Endothelial cell of umbilical vein (primary cell): ENCODE measurements around the gene SNAPC2. TPM values are rescaled to one million over a fixed set of nuclear protein-coding genes. Genes with fewer than 3 reads are reported as not detected.
A peak's percentile ranks its signal among the peaks of the same experiment; 100 is the strongest.

Experiments
- BruUV-seq: library from RNA; stranded (reverse); fragments of 400-500 nt; replicated peaks from 2 replicates; lab custom pipeline; 2021; lab: Mats Ljungman, UMichigan
- CTCF ChIA-PET: fragments of 300-600, 350-600 bp; sonication (Branson Sonifier 250); formaldehyde crosslinking; loops from one replicate; lab custom pipeline; 2021; ENCODE audit warnings: antibody characterized with exemption, inconsistent platforms; lab: Charles Lee
- POLR2A ChIA-PET: fragments of 300-600, 350-600 bp; sonication (Branson Sonifier 250); formaldehyde crosslinking; loops from one replicate; lab custom pipeline; 2021; ENCODE audit warnings: antibody characterized with exemption, inconsistent platforms; lab: Charles Lee
- DNase-seq: peaks from one replicate; pipeline ENCODE4 v3.0.0-alpha.2; 2011; ENCODE audit warnings: low read depth, low spot score
- FAIRE-seq: peaks from 2 replicates; lab custom pipeline; 2011; peaks lifted over from hg19 to GRCh38; lab: Jason Lieb, UNC
- H2AFZ ChIP-seq: 2 replicates; pipeline ENCODE4 v1.6.0; 2012; ENCODE audit warnings: low read depth, low read length, control low read depth, inconsistent platforms
- H3K27ac ChIP-seq: 2 replicates; pipeline ENCODE4 v1.5.1; 2011; ENCODE audit warnings: low read depth, mild to moderate bottlenecking, control low read depth, low read length, moderate library complexity; ENCODE audit not compliant: insufficient read depth
- H3K27me3 ChIP-seq, 2 experiments: 2 replicates each; pipeline versions ENCODE4 v1.6.0 to v1.6.1; 2011; ENCODE audit warnings: low read length in 2 of 2, mixed read lengths in 1 of 2; ENCODE audit not compliant: control insufficient read depth in 2 of 2, insufficient read depth in 2 of 2
- H3K36me3 ChIP-seq, 2 experiments: 2 replicates in 1 of 2; 3 replicates in 1 of 2; pipeline ENCODE4 v1.5.1; 2011; ENCODE audit warnings: low read length in 2 of 2, mild to moderate bottlenecking in 1 of 2, moderate library complexity in 1 of 2; ENCODE audit not compliant: control insufficient read depth in 2 of 2, insufficient read depth in 2 of 2; ENCODE audit errors: extremely low read depth in 1 of 2
- H3K4me1 ChIP-seq: 3 replicates; pipeline ENCODE4 v1.5.1; 2011; ENCODE audit warnings: mild to moderate bottlenecking, low read length; ENCODE audit not compliant: control insufficient read depth, insufficient read depth; ENCODE audit errors: extremely low read depth
- H3K4me2 ChIP-seq: 2 replicates; pipeline ENCODE4 v1.6.1; 2011; ENCODE audit warnings: low read length, control low read depth, mixed read lengths; ENCODE audit not compliant: insufficient read depth
- H3K4me3 ChIP-seq, 3 experiments: fragments of 200-600 bp in 1 of 3; sonication (generic), shearing (Covaris generic) in 1 of 3; replicated peaks in 1 of 3; 2 replicates each; pipeline ENCODE4 v1.5.1; 2011 to 2016; ENCODE audit warnings: control low read depth in 3 of 3, low read length in 3 of 3, mild to moderate bottlenecking in 2 of 3, inconsistent platforms in 1 of 3, low read depth in 1 of 3, moderate library complexity in 1 of 3; ENCODE audit not compliant: insufficient read depth in 1 of 3
- H3K79me2 ChIP-seq: 2 replicates; pipeline ENCODE4 v1.6.0; 2012; ENCODE audit warnings: low read length, inconsistent platforms; ENCODE audit not compliant: control insufficient read depth, insufficient read depth
- H3K9ac ChIP-seq: replicated peaks from 2 replicates; pipeline ENCODE3; 2011; ENCODE audit warnings: low read length, control low read depth; ENCODE audit not compliant: insufficient read depth; ENCODE audit errors: extremely low read depth
- H3K9me1 ChIP-seq: replicated peaks from 3 replicates; pipeline ENCODE4 v1.6.0; 2011; ENCODE audit warnings: mild to moderate bottlenecking, low read length; ENCODE audit not compliant: control insufficient read depth, insufficient read depth; ENCODE audit errors: extremely low read depth
- H3K9me3 ChIP-seq: replicated peaks from 2 replicates; pipeline ENCODE4 v1.5.1; 2012; ENCODE audit warnings: low read length, inconsistent platforms; ENCODE audit not compliant: control insufficient read depth, insufficient read depth
- H4K20me1 ChIP-seq: replicated peaks from 2 replicates; pipeline ENCODE3; 2011; ENCODE audit warnings: mild to moderate bottlenecking, low read length; ENCODE audit not compliant: control insufficient read depth, insufficient read depth; ENCODE audit errors: extremely low read depth
- CTCF ChIP-seq, 2 donors: IDR thresholded peaks; 1 replicate in 1 of 2; 2 replicates in 1 of 2; pipeline ENCODE4 v1.5.1; 2011; ENCODE audit warnings: low read length in 2 of 2, mild to moderate bottlenecking in 2 of 2, moderate library complexity in 2 of 2, control low read depth in 1 of 2, inconsistent platforms in 1 of 2, low read depth in 1 of 2; ENCODE audit not compliant: insufficient read depth in 1 of 2; ENCODE audit errors: extremely low read depth in 1 of 2
- EZH2 ChIP-seq: IDR thresholded peaks from 2 replicates; pipeline ENCODE4 v1.6.1; 2012; ENCODE audit warnings: borderline replicate concordance, low read depth, mild to moderate bottlenecking, moderate library complexity, low read length, inconsistent platforms; ENCODE audit not compliant: severe bottlenecking
- GATA2 ChIP-seq: IDR thresholded peaks from 2 replicates; pipeline ENCODE4 v1.7.0; 2011; ENCODE audit warnings: low read depth, mild to moderate bottlenecking, moderate library complexity, mixed read lengths, low read length; ENCODE audit not compliant: insufficient read length, insufficient read depth
- JUN ChIP-seq: IDR thresholded peaks from 2 replicates; pipeline ENCODE4 v1.6.1; 2011; ENCODE audit warnings: borderline replicate concordance, low read depth; ENCODE audit not compliant: insufficient read length, insufficient read depth
- POLR2A ChIP-seq: IDR thresholded peaks from 2 replicates; pipeline ENCODE4 v1.6.1; 2012; ENCODE audit warnings: low read depth, mild to moderate bottlenecking, control low read depth, low read length
- dilution Hi-C: fragments of 300-500 bp; cut with MboI; formaldehyde crosslinking; loops from one replicate; pipeline ENCODE4 v1.15.0; 2019; ENCODE audit warnings: low sequenced_read_pairs; ENCODE audit not compliant: extremely low pct_ligation_motif_present
- intact Hi-C: fragments of 100-400 bp; cut with micrococcal nuclease; formaldehyde crosslinking; loops from one replicate; pipeline ENCODE4 v1.10.0; 2022
- polyA plus RNA-seq, 4 experiments: library from polyadenylated mRNA; depleted of rRNA in 3 of 4; stranded (reverse) in 3 of 4; unstranded in 1 of 4; fragments of >200 nt; gene quantifications; 2 replicates each; pipeline versions ENCODE4 v1.2.1 to v1.2.3, GENCODE V29; 2011 to 2012; ENCODE audit warnings: missing spikeins in 1 of 4
- total RNA-seq: library from RNA; stranded (reverse); gene quantifications from 2 replicates; pipeline ENCODE4 v1.2.3, GENCODE V29; 2021

Gene SNAPC2
- total and polyA plus RNA-seq, 2 donors (not counting 3 experiments of a cell fraction or from before 2014, with no cell fraction given): 23.7 to 25.8 TPM

GRCh38 chr19:7933411-7933810, 13.3 kb downstream of the SNAPC2 start:
- Histone ChIP-seq H3K4me2 (no peak overlapping the region), H3K9me1 (no peaks in the 10 kb centered on the region), H3K79me2 (no peaks in the 10 kb centered on the region), H2AFZ (no peak overlapping the region), H3K36me3 (peaks cover 10 to 58% of the 10 kb centered on the region in 2 experiments), H3K4me1 (peaks cover 10% of the 10 kb centered on the region), H3K4me3 (no peak overlapping the region), H3K27ac (no peak overlapping the region), H3K9ac (no peak overlapping the region), H3K27me3 (no peaks in the 10 kb centered on the region), H3K9me3 (no peaks in the 10 kb centered on the region), H4K20me1 (no peaks in the 10 kb centered on the region)
- BruUV-seq: no TSS peak
- ChIA-PET CTCF (no interaction called here), POLR2A (no interaction called here)
- peak; percentile 26 to 35 for TF ChIP-seq CTCF (IDR thresholded peaks at IDR 0.05; ENCODE audit: extremely low read depth in 1 of 2, insufficient read depth in 1 of 2, low read depth in 1 of 2, low read length in 2 of 2)
- no peak for TF ChIP-seq JUN
- no peak for TF ChIP-seq EZH2
- FAIRE-seq: no peak
- no peak for DNase-seq
- intact Hi-C loops: no loop called here
- dilution Hi-C loops: no loop called here

GRCh38 chr19:7933828-7934725, 13.9 kb downstream of the SNAPC2 start:
- FAIRE-seq: no peak
- POLR2A ChIA-PET: no interaction called here

More at GRCh38 chr19:7933828-7934725, 13.9 kb downstream of the SNAPC2 start:
- Histone ChIP-seq H3K4me2 (no peak overlapping the region), H3K9ac (no peak overlapping the region), H3K9me1 (no peaks in the 10 kb centered on the region), H3K79me2 (no peaks in the 10 kb centered on the region), H3K4me3 (no peak overlapping the region), H2AFZ (no peak overlapping the region), H3K9me3 (no peaks in the 10 kb centered on the region), H3K27me3 (no peaks in the 10 kb centered on the region), H3K4me1 (peaks cover 3% of the 10 kb centered on the region), H3K36me3 (peaks cover 10 to 58% of the 10 kb centered on the region in 2 experiments), H4K20me1 (no peaks in the 10 kb centered on the region), H3K27ac (no peak overlapping the region)
- dilution Hi-C loops (no loop called here), intact Hi-C loops (no loop called here)
- BruUV-seq: no TSS peak
- CTCF ChIA-PET: no interaction called here
- DNase-seq: no peak
- no peak for TF ChIP-seq POLR2A
- no peak for TF ChIP-seq JUN
- TF ChIP-seq GATA2: no peak
